NCI-H1694 treated with DMSO at 0.1 percent for 48 hours (cell line): ENCODE data around the gene DDI2.
"Not testable (repeated sequence)": the region's sequence is repeated elsewhere in the genome, so short reads cannot be mapped to it uniquely, and the experiment has no call there.

Experiments used
- DNase-seq: peaks from one replicate; lab custom pipeline; 2025; lab: John Stamatoyannopoulos, UW

The DDI2 gene

GRCh38 chr1:15637826-15638225 lies 20.6 kb downstream of the DDI2 start:
- DNase-seq = no peak

- no peak for DNase-seq
These were observed 22.0 kb downstream of the DDI2 start for GRCh38 chr1:15639262-15639661.

GRCh38 chr1:15639931-15640330 lies 22.7 kb downstream of the DDI2 start:
- no peak for DNase-seq

- no peak for DNase-seq
These were observed 23.4 kb downstream of the DDI2 start for GRCh38 chr1:15640667-15641066.

- no peak for DNase-seq
These were observed 32.7 kb downstream of the DDI2 start for GRCh38 chr1:15649937-15650336.

- DNase-seq = no peak
These were observed 33.2 kb downstream of the DDI2 start for GRCh38 chr1:15650433-15650832.

GRCh38 chr1:15652130-15652529 lies 34.9 kb downstream of the DDI2 start:
- not testable (repeated sequence) for DNase-seq

GRCh38 chr1:15654091-15654690 lies 36.9 kb downstream of the DDI2 start:
- DNase-seq = no peak

GRCh38 chr1:15656464-15656863 lies 39.2 kb downstream of the DDI2 start:
- DNase-seq = no peak

- no peak for DNase-seq
These were observed 39.8 kb downstream of the DDI2 start for GRCh38 chr1:15657021-15657420.

- DNase-seq = no peak
These were observed 42.9 kb downstream of the DDI2 start for GRCh38 chr1:15660151-15660550.

GRCh38 chr1:15662477-15662876 lies 45.2 kb downstream of the DDI2 start:
- no peak for DNase-seq

- DNase-seq = no peak
These were observed 46.7 kb downstream of the DDI2 start for GRCh38 chr1:15663925-15664324.

GRCh38 chr1:15667362-15667761 lies 50.1 kb downstream of the DDI2 start:
- DNase-seq = no peak

GRCh38 chr1:15668089-15668754 lies 51.0 kb downstream of the DDI2 start:
- no peak for DNase-seq

GRCh38 chr1:15669074-15669473 lies 51.8 kb downstream of the DDI2 start:
- DNase-seq = no peak

GRCh38 chr1:15669864-15670263 lies 52.6 kb downstream of the DDI2 start:
- DNase-seq = no peak

GRCh38 chr1:15671430-15671829 lies 54.2 kb downstream of the DDI2 start:
- no peak for DNase-seq

- DNase-seq = no peak
These were observed 57.3 kb downstream of the DDI2 start for GRCh38 chr1:15674386-15675159.

- DNase-seq = no peak
These were observed 58.8 kb downstream of the DDI2 start for GRCh38 chr1:15676010-15676409.

GRCh38 chr1:15676688-15677661 lies 59.7 kb downstream of the DDI2 start:
- no peak for DNase-seq

GRCh38 chr1:15678578-15678977 lies 61.3 kb downstream of the DDI2 start:
- DNase-seq = no peak
